ENCODE data around the gene ANKRD49.

GRCh38 chr11:94549146-94549545 lies 55.4 kb downstream of the ANKRD49 start:
- TF ChIP-seq, protein P1, sequence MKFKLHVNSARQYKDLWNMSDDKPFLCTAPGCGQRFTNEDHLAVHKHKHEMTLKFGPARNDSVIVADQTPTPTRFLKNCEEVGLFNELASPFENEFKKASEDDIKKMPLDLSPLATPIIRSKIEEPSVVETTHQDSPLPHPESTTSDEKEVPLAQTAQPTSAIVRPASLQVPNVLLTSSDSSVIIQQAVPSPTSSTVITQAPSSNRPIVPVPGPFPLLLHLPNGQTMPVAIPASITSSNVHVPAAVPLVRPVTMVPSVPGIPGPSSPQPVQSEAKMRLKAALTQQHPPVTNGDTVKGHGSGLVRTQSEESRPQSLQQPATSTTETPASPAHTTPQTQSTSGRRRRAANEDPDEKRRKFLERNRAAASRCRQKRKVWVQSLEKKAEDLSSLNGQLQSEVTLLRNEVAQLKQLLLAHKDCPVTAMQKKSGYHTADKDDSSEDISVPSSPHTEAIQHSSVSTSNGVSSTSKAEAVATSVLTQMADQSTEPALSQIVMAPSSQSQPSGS (IDR thresholded peaks at IDR 0.05; ENCODE audit: low read length) = no peak
- TF ChIP-seq POLR2A (IDR thresholded peaks at IDR 0.05; ENCODE audit: control extremely low read depth in 1 of 2, low read depth in 2 of 2, low read length in 2 of 2) (no peak), CTCF (IDR thresholded peaks at IDR 0.05; ENCODE audit: control extremely low read depth in 1 of 3, insufficient read depth in 1 of 3, low read depth in 1 of 3, low read length in 3 of 3) (no peak), TCF12 (IDR thresholded peaks at IDR 0.05; ENCODE audit: low read depth, low read length) (no peak), EP300 (IDR thresholded peaks at IDR 0.05; ENCODE audit: borderline replicate concordance in 1 of 2, low read depth in 2 of 2, low read length in 2 of 2) (no peak), ASH2L (IDR thresholded peaks at IDR 0.05; ENCODE audit: low read length) (no peak), POLR2AphosphoS5 (IDR thresholded peaks at IDR 0.05; ENCODE audit: low read depth, low read length) (no peak), TAF1 (IDR thresholded peaks at IDR 0.05; ENCODE audit: low read depth, low read length) (no peak)

All from H1 (cell line).